Mesothelial cell of epicardium (in vitro differentiated cells): Measurements from ENCODE around the gene SPOP. TPM values are rescaled to one million over a fixed set of nuclear protein-coding genes. Genes with fewer than 3 reads are reported as not detected.
"Not testable (repeated sequence)": the region's sequence is repeated elsewhere in the genome, so short reads cannot be mapped to it uniquely, and the experiment has no call there.

ENCODE experiments used
- DNase-seq, 2 experiments: peaks; one replicate each; pipeline ENCODE4 v3.0.0; 2021; ENCODE audit warnings: low spot score in 2 of 2; ENCODE audit not compliant: unreplicated experiment in 2 of 2
- H3K27ac Mint-ChIP-seq: 2 replicates; pipeline ENCODE4 v1.8.0; 2021; ENCODE audit warnings: mixed read lengths
- H3K27me3 Mint-ChIP-seq: 2 replicates; pipeline ENCODE4 v1.8.0; 2021; ENCODE audit warnings: low read depth, mixed read lengths
- H3K36me3 Mint-ChIP-seq: 2 replicates; pipeline ENCODE4 v1.8.0; 2021; ENCODE audit warnings: mixed read lengths
- H3K4me1 Mint-ChIP-seq: 2 replicates; pipeline ENCODE4 v1.8.0; 2021; ENCODE audit warnings: mixed read lengths
- H3K4me3 Mint-ChIP-seq: 2 replicates; pipeline ENCODE4 v1.8.0; 2021; ENCODE audit warnings: mild to moderate bottlenecking, moderate library complexity, mixed read lengths
- H3K9me3 Mint-ChIP-seq: 2 replicates; pipeline ENCODE4 v1.8.0; 2021; ENCODE audit warnings: mixed read lengths
- total RNA-seq: library from RNA; stranded (reverse); gene quantifications from 3 replicates; pipeline ENCODE4 v1.2.1, GENCODE V29; 2021
- TF ChIP-seq, protein P1 (sequence below): fragments of 200-600 bp; sonication (generic); IDR thresholded peaks from one replicate; pipeline ENCODE4 v1.5.0; 2021; ENCODE audit warnings: antibody characterized with exemption; ENCODE audit not compliant: unreplicated experiment

SPOP gene
- total RNA-seq, 1 donor from 2014 or later: 62.8 TPM

DNA sequence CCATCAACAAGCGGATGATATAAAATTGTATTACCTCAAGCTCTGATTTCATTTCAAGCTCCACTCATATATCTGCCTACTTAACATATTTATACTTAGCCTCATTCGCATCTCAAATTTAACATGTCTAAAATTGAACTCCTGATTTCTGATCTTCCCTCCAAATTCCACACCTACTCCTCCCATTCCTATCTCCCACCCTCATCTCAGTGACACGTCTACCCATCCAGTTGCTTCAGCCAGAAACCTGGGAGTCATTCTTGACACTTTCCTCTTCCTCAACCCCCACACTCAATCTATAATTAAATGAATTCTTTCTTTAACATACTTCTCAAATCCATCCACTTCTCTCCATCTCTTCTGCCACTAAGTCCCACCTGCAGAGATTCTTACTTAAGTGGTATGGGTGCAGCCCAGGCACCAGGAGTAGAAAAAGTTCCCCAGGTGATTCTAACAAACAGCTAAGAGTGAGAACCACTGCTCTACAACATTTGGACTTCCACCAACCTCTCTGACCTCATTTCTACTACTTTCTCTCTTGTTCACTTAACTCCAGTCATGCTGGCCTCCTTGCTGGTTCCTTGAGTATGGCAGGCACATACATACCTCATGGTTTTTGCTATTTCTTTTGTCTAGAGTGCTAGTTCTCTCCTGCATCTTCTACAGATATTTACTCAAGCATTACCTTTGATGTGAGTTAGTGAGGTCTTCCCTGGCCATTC lies 18.1 kb downstream of the SPOP start:
- H3K36me3 Mint-ChIP-seq: peaks cover 30% of the 10 kb centered on the region
- no peak for DNase-seq
- H3K9me3 Mint-ChIP-seq: peaks cover 8% of the 10 kb centered on the region
- no peaks in the 10 kb centered on the region for H3K27me3 Mint-ChIP-seq
- no peak overlapping the region for H3K4me3 Mint-ChIP-seq
- no peak overlapping the region for H3K27ac Mint-ChIP-seq
- TF ChIP-seq, protein P1, sequence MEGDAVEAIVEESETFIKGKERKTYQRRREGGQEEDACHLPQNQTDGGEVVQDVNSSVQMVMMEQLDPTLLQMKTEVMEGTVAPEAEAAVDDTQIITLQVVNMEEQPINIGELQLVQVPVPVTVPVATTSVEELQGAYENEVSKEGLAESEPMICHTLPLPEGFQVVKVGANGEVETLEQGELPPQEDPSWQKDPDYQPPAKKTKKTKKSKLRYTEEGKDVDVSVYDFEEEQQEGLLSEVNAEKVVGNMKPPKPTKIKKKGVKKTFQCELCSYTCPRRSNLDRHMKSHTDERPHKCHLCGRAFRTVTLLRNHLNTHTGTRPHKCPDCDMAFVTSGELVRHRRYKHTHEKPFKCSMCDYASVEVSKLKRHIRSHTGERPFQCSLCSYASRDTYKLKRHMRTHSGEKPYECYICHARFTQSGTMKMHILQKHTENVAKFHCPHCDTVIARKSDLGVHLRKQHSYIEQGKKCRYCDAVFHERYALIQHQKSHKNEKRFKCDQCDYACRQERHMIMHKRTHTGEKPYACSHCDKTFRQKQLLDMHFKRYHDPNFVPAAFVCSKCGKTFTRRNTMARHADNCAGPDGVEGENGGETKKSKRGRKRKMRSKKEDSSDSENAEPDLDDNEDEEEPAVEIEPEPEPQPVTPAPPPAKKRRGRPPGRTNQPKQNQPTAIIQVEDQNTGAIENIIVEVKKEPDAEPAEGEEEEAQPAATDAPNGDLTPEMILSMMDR: no peak
- H3K4me1 Mint-ChIP-seq: no peaks in the 10 kb centered on the region

- Mint-ChIP-seq H3K27me3 (no peaks in the 10 kb centered on the region), H3K36me3 (peaks cover 8% of the 10 kb centered on the region), H3K4me1 (no peaks in the 10 kb centered on the region), H3K27ac (no peak overlapping the region), H3K9me3 (no peaks in the 10 kb centered on the region), H3K4me3 (no peak overlapping the region)
- no peak for DNase-seq
- TF ChIP-seq, protein P1: no peak
Observed at GRCh38 chr17:49656247-49656646, 21.6 kb downstream of the SPOP start.

DNA sequence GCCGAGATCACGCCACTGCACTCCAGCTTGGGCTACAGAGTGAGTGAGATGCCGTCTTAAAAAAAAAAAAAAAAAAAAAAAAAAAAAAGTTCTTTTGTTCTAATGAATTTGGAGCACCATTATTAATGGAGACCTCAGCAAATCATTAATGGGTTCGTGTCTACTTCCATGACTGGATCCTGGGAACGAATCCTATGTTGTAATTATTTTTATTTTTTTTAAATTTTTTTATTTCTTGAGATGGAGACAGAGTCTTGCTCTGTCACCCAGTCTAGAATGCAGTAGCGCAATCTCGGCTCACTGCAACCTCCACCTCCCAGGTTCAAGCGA lies 30.7 kb downstream of the SPOP start:
- Mint-ChIP-seq H3K9me3 (no peaks in the 10 kb centered on the region), H3K27me3 (no peaks in the 10 kb centered on the region), H3K36me3 (no peaks in the 10 kb centered on the region), H3K4me3 (no peak overlapping the region), H3K27ac (peak overlapping the region; percentile 64), H3K4me1 (peaks cover 15% of the 10 kb centered on the region)
- DNase-seq: no peak
- TF ChIP-seq, protein P1: no peak

DNA sequence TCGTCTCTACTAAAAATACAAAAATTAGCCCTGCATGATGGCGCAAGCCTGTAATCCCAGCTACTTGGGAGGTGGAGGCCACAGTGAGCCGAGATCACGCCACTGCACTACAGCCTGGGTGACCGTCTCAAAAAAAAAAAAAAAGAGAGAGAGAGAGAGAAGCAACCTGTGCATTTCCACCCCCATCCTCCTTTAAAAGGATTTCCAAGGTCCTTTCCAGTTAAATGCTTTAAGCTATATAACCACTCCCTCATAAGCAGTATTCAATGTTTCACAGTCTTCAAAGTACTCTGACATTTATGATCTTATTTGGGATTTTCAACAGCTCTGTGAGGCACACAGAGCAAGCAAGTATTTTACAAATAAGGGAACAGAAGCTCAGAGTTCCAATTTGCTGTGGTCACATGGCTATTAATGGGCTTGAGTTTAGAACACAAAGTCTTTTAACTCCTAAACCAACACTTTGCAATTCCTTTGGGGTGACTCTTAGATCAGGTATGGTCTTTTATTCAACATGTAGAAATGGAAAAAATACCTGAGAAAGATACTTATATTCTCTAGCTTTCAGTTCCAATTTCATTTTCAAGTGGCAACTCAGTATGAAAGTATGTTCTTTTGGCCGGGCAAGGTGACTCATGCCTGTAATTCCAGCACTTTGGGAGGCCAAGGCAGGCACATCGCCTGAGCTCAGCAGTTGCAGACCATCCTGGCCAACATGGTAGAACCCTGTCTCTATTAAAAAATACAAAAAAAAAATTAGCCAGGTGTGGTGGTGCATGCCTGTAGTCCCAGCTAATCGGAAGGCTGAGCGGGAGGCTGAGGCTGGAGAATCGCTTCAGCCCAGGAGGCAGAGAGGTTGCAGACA lies 31.3 kb downstream of the SPOP start:
- no peaks in the 10 kb centered on the region for H3K36me3 Mint-ChIP-seq
- H3K4me3 Mint-ChIP-seq: no peak overlapping the region
- TF ChIP-seq, protein P1: no peak
- DNase-seq: no peak
- H3K27ac Mint-ChIP-seq: peak overlapping the region; percentile 64
- peaks cover 15% of the 10 kb centered on the region for H3K4me1 Mint-ChIP-seq
- H3K27me3 Mint-ChIP-seq: no peaks in the 10 kb centered on the region
- H3K9me3 Mint-ChIP-seq: no peaks in the 10 kb centered on the region

DNA sequence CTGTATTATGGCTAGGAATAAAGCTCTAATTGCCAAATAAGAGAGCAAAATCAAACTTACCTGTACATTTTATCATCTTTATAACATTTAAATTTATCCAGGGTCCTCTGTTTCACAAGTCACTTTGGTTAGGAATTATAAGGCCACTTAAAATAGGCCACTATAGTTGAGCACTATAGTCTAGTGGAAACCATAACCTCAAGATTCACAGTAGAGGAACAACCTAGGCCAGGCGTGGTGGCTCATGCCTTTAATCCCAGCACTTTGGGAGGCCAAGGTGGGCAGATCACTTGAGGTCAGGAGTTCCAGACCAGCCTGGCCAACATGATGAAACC lies 31.9 kb downstream of the SPOP start:
- Mint-ChIP-seq H3K27ac (peak overlapping the region; percentile 75), H3K4me1 (peaks cover 17% of the 10 kb centered on the region)
- H3K9me3 Mint-ChIP-seq, H3K36me3 Mint-ChIP-seq, DNase-seq, H3K4me3 Mint-ChIP-seq, H3K27me3 Mint-ChIP-seq: not testable (repeated sequence)

- Mint-ChIP-seq H3K27me3 (no peaks in the 10 kb centered on the region), H3K4me3 (no peak overlapping the region), H3K36me3 (peaks cover 2% of the 10 kb centered on the region), H3K27ac (peak overlapping the region; percentile 75), H3K4me1 (peaks cover 17% of the 10 kb centered on the region), H3K9me3 (no peaks in the 10 kb centered on the region)
- DNase-seq: no peak
- TF ChIP-seq, protein P1: no peak
Observed at GRCh38 chr17:49645654-49646053, 32.2 kb downstream of the SPOP start.
